HS-27A (cell line): Measurements from ENCODE around the gene SPPL2A.
"Not testable (repeated sequence)": the region's sequence is repeated elsewhere in the genome, so short reads cannot be mapped to it uniquely, and the experiment has no call there.

Source experiments
- DNase-seq: peaks from one replicate; pipeline ENCODE4 v3.0.0-alpha.2; 2012; ENCODE audit warnings: low read depth, missing footprints

Gene SPPL2A

DNA sequence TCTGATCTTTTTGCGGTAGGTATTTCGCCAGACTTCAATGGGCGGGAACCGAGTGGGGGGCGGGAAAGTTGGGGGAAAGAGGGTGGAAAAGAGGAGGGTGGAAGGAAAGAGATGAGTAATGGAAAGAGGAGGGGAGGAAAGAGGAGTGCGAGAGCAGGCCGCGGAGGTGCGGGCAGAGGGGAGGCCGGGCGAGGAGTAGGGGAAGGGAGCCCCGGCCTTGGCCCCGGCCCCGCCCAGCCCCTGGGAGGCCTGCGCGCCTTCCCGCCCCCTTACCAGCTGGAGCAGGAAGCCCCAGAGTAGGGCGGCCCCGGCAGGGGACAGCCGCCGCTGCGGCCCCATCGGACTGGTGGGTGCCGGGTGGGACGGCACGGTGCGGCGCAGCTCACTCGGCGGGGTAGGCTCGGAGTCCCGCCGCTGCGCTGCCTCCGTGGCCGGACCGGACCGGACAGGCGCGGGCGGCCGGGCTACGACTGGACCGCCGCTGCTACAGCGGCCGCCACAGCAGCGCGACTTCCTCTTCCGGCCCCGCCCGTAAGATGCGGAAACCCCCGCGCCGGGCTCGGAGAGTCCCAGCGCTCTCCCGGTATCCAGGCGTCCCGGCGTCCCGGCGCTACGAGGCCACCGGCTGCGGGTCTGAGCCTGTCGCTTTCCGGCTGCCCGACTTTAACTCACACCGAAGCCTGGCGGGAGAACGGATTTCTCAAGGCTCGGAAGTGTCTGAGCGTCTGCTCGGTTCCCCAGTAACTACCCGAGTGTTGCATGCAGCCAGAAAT, at the start of gene SPPL2A:
Gene SPPL2A (minus strand): TSS at position 512 of the 773 bp plus-strand sequence. CDS start 173 bp downstream, at position 339.
- DNase-seq = peak; percentile 67

- no peak for DNase-seq
Measured at GRCh38 chr15:50814634-50815033, 49.1 kb upstream of the SPPL2A start.

- DNase-seq = no peak
Measured at GRCh38 chr15:50813865-50814264, 48.4 kb upstream of the SPPL2A start.

GRCh38 chr15:50813089-50813488, 47.6 kb upstream of the SPPL2A start:
- DNase-seq = no peak

GRCh38 chr15:50812181-50812506, 46.6 kb upstream of the SPPL2A start:
- not testable (repeated sequence) for DNase-seq

DNA sequence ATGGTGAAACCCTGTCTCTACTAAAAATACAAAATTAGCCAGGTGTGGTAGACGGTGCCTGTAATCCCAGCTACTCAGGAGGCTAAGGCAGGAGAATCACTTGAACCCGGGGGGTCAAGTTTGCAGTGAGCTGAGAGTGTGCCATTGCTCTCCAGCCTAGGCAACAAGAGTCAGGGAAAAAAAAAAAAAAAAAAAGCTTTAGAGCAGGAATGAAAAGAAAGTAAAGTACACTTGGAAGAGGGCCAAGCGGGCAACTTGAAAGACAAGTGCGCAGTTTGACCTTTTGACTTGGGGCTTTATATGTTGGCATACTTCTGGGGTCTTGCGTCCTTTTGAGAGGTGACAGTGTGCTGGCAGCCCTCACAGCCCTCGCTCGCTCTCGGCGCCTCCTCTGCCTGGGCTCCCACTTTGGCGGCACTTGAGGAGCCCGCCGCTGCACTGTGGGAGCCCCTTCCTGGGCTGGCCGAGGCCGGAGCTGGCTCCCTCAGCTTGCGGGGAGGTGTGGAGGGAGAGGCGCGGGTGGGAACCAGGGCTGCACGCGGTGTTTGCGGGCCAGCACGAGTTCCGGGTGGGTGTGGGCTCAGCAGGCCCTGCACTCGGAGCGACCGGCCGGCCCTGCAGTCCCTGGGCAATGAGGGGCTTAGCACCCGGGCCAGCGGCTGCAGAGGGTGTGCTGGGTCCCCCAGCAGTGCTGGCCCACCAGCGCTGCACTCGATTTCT, 46.1 kb upstream of the SPPL2A start:
- not testable (repeated sequence) for DNase-seq

- no peak for DNase-seq
Measured at GRCh38 chr15:50810128-50810527, 44.6 kb upstream of the SPPL2A start.

DNA sequence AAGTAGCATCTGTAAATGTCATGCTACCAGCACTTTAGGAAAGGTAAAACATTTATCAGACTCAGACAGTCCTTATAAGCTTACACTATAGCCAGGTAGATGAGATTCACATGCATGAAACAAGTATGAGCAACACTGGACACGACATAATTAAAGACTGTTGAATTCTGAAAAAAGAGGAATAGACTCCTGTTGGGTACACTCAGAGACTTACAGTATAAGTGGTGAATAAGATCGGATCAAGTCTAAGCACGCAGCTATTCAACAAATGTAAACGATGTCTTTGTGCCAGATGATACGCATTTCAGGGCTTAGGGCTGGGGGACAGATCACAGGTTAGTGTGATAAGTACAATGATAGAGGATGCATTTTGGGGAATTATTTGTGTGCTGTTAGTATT, 43.2 kb upstream of the SPPL2A start:
- no peak for DNase-seq

DNA sequence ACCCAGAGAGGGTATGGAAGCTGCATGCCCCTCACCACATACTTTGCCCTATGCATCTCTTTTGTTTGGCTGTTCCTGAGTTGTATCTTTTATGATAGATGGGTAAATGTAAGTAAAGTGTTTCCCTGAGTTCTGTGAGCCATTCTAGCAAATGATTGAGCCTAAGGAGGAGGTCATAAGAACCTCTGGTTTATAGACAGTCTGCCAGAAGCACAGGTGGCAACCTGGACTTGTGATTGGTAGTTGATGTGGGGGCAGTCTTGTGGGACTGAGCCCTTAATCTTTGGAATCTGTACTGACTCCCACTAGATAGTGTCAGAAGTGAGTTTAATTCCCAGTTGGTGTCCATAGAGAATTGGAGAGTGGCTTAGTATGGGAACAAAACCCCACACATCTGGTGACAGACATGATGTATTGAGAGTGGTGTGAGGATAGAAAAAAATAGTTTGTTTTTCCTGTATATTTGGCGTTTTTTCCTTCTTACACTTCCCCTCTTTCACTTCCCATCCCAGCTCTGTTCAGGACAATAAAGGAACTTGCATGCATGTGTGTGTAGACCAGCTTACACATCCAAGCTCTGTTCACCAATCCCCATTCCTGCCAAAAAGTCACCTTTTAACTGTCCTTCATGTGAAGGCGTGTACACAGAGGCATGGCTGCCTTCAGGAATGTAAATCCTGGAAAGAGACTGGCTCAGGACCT, 38.1 kb upstream of the SPPL2A start:
- DNase-seq = no peak

DNA sequence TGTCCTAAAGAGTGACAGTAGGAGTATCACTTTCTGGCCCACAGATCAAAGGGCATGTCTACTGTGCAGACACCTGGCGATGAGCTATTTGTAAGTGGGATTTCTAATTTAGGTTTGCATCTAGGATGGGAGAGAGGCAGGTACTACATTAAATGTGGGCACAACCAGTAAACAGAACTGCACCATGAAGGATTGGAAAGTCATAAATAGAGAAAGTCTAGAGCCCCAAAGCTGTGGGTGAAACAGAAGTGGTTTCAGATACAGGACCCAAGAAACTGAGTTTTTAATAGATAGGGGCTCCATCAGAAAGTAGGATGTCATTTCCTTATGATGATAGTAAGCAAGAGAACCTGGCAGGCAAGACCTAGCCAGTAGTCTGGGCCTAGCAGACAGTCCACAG, 35.2 kb upstream of the SPPL2A start:
- no peak for DNase-seq

DNA sequence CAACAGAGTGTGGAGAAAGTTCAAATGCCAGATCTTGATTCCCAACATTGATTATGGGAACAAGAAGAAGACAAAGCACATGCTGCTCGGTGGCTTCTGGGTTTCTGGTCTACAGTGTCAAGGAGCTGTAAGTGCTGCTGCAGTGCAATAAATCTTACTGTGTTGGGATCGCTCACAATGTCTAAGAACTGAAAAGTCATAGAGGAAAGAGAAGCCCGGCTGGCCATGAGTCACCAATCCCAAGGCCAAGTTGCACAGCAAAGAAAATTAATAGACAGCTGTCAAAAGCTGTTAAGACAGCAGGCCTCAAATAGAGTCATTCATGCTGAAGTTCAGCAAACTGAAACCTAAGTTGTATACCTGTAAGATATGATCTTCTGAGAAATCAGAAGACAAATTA, 33.2 kb upstream of the SPPL2A start:
- no peak for DNase-seq

DNA sequence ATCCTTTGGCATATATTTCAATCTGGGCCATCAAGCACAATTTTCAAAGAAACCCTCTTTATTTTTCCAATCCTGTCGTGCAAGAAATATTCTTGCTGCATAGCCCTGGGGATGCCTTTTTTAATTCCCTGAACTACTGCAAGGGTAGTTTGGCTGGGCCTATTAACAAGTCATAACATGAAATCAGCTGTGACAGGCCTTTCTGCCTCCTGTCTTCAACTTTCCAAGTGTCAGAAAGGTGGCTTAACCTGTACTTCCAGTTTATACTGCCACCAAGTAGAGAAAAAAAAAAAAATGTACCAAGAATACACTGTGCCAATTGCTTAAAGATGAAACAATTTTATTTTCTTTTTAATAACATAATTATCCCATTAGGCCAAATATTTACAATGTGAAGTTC, 32.4 kb upstream of the SPPL2A start:
- DNase-seq = no peak

DNA sequence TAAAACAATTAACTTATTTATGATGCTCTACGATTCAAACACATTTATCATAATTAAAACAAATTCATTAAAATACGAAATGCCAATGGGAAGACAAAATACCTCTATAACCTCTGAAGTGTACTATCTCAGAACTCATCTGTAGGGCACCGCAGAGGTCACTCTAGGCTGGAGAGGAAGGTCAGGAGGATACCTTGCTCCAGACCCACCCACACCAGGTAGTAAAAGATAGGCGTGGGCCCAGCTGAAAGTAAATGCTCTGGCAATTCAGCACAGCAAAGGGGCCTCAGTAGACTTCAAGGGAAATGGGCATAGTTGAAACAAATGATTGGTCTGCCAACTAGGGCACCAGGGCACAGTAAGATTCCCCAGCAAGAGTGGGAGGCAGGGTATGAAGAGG, 26.0 kb upstream of the SPPL2A start:
- DNase-seq = no peak

- DNase-seq = no peak
Measured at GRCh38 chr15:50790778-50791453, 25.4 kb upstream of the SPPL2A start.

DNA sequence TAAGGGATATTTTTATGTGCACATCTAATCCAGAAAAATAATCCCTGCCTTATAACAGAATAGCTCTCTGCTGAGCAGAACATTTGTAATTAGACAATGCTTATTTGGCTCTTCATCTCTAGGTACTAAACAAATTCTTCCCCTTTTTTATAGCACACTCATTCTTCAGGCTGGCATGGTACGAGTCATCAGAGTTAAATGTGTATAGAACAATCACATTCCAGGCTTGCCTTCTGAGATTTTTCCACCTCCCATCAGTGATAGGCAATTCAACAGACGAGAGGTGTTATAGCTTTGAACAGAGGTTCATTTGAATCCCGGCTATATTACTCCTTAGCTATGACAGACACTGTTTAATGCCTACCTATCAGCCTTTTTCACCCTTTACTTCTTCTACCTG, 21.4 kb upstream of the SPPL2A start:
- no peak for DNase-seq

DNA sequence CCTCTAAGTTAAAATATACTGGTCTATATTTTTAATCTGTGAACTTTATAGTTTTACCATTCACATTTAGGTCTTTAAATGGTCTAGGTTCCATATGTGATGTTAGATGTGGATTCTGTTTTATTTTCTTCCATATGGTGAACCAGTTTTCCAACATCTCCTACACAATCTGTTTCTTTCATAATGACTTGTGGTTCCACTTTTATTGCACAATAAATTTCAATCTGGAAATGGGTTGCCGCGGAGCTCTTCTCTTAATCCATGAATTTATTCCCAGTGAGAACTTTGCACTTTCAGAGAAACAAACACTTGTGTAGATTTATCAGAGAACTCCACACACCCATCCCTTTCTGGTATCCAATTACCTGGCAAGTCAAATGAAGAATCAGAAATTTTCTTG, 20.9 kb upstream of the SPPL2A start:
- DNase-seq = no peak

- DNase-seq = no peak
Measured at GRCh38 chr15:50783895-50784294, 18.4 kb upstream of the SPPL2A start.

DNA sequence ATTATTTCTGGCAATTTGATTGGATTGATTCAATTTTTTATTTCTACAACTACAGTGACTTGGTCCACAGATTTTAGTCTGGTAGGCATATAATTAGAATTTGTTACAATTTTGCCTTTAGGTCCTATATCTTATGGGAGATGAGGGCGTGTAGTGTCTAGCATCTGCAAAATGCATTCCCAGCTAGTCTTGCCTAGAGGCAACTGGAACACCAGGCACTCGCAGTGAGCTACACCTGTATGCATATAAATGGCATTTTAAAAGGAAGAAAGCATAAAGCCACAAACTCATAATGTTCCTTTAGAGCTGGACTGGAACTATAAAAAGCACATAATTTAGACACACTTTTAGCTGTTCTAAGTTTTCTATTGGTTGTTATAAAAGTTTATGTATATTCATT, 17.9 kb upstream of the SPPL2A start:
- DNase-seq = no peak

DNA sequence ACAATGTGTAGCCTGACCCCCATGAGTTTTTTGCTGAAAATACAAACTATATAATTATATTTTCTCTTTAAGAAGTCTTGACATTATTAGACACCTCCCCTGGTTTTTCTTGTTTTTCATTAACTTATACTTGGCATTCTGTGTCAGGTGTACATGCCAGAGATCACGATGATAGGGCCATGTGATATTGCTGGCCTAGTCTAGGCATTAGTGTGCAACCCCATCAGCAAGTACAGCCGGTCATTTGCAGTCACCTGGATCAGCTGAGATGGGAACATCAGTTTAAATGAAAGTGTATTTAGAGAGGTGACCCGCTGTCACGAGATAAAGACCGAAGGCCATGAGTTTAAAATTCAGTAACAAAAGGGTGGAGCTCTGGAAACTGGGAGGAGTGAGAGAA, 12.6 kb upstream of the SPPL2A start:
- DNase-seq = no peak

- DNase-seq = no peak
Measured at GRCh38 chr15:50777042-50777441, 11.5 kb upstream of the SPPL2A start.

DNA sequence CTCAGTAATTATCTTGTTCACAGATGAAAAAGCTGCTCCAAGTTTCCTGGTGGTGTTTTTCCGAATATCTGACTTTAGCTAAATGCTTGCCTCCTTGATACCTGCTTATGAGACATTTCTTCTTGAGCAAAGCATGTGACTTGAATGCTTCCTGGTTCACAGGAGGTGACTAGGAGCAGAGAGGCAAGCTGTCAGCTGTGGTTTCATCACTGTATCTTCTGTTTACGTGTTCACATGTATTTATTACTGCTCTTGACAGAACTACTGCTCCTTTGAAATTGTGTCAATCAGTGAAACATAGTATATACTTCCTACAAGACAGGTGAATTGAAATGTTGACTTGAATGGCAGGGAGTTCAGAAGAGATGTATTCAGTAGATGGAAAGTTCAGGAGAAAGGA, 8.9 kb upstream of the SPPL2A start:
- DNase-seq = no peak

- no peak for DNase-seq
Measured at GRCh38 chr15:50773389-50773788, 7.9 kb upstream of the SPPL2A start.
